Panc1 (cell line): Measurements from ENCODE around the gene NBPF11.
"Not testable (repeated sequence)": the region's sequence is repeated elsewhere in the genome, so short reads cannot be mapped to it uniquely, and the experiment has no call there.

Source experiments
- SIN3A ChIP-seq: IDR thresholded peaks from 2 replicates; pipeline ENCODE4 v1.6.1; 2012; ENCODE audit warnings: low read depth, mild to moderate bottlenecking, low read length, moderate library complexity, borderline replicate concordance; ENCODE audit not compliant: insufficient read depth
- TF ChIP-seq, protein P1 (sequence below): fragments of 450-650 bp; IDR thresholded peaks from 2 replicates; pipeline ENCODE4 v1.5.1; 2017; ENCODE audit warnings: mild to moderate bottlenecking

DNA sequence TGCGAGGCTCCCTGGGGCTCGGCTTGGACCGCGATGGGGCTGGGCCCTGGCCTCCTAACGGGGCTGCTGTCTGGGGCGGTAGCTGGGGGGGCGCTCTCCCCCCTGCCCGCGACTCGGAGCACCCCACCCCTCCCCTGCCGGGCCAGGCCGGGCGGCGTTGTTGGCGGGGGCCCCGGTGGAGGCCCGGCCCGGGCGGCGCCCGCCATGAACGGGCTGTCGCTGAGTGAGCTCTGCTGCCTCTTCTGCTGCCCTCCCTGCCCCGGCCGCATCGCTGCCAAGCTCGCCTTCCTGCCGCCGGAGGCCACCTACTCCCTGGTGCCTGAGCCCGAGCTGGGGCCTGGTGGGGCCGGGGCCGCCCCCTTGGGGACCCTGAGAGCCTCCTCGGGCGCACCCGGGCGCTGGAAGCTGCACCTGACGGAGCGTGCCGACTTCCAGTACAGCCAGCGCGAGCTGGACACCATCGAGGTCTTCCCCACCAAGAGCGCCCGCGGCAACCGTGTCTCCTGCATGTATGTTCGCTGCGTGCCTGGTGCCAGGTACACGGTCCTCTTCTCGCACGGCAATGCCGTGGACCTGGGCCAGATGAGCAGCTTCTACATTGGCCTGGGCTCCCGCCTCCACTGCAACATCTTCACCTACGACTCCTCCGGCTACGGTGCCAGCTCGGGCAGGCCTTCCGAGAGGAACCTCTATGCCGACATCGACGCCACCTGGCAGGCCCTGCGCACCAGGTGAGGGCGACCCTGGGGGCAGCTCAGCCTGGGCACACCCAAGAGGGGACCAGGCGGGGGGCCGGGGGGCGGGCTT, 5.7 kb downstream of the NBPF11 start:
- not testable (repeated sequence) for TF ChIP-seq SIN3A
- TF ChIP-seq, protein P1, sequence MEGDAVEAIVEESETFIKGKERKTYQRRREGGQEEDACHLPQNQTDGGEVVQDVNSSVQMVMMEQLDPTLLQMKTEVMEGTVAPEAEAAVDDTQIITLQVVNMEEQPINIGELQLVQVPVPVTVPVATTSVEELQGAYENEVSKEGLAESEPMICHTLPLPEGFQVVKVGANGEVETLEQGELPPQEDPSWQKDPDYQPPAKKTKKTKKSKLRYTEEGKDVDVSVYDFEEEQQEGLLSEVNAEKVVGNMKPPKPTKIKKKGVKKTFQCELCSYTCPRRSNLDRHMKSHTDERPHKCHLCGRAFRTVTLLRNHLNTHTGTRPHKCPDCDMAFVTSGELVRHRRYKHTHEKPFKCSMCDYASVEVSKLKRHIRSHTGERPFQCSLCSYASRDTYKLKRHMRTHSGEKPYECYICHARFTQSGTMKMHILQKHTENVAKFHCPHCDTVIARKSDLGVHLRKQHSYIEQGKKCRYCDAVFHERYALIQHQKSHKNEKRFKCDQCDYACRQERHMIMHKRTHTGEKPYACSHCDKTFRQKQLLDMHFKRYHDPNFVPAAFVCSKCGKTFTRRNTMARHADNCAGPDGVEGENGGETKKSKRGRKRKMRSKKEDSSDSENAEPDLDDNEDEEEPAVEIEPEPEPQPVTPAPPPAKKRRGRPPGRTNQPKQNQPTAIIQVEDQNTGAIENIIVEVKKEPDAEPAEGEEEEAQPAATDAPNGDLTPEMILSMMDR = not testable (repeated sequence)
